ENCODE results near the gene RNU7-1. TPM values are rescaled to one million over a fixed set of nuclear protein-coding genes. Genes with fewer than 3 reads are reported as not detected.

Gene RNU7-1
- total RNA-seq, 1 donor from 2014 or later = not detected

GRCh38 chr12:6974180-6974579 lies 30.6 kb downstream of the RNU7-1 start:
- Histone ChIP-seq H3K36me3 (peaks cover 44 to 55% of the 10 kb centered on the region in 2 donors), H3K4me1 (peaks cover 0 to 17% of the 10 kb centered on the region in 2 donors), H3K27ac (no peak overlapping the region), H3K9me3 (no peaks in the 10 kb centered on the region), H3K27me3 (no peaks in the 10 kb centered on the region), H3K4me3 (no peak overlapping the region)
- intact Hi-C loops (cut with DNase I) = no loop called here
- DNase-seq (ENCODE audit: low spot score in 2 of 2) = no peak
- TF ChIP-seq CTCF (IDR thresholded peaks at IDR 0.05) = no peak

- H3K4me1 ChIP-seq = peaks cover 0 to 7% of the 10 kb centered on the region in 2 donors
- H3K27me3 ChIP-seq = no peaks in the 10 kb centered on the region
- DNase-seq (ENCODE audit: low spot score in 2 of 2) = no peak
- no peak overlapping the region for H3K4me3 ChIP-seq
- no peaks in the 10 kb centered on the region for H3K9me3 ChIP-seq
- peaks cover 54 to 60% of the 10 kb centered on the region in 2 donors for H3K36me3 ChIP-seq
- H3K27ac ChIP-seq = no peak overlapping the region
- TF ChIP-seq CTCF (IDR thresholded peaks at IDR 0.05) = no peak
- intact Hi-C loops (cut with DNase I) = no loop called here
These were observed 31.8 kb downstream of the RNU7-1 start for GRCh38 chr12:6975297-6976032.

GRCh38 chr12:6977653-6978052 lies 34.0 kb downstream of the RNU7-1 start:
- no peak for DNase-seq (ENCODE audit: low spot score in 2 of 2)
- Histone ChIP-seq H3K4me3 (no peak overlapping the region), H3K9me3 (no peaks in the 10 kb centered on the region), H3K4me1 (no peaks in the 10 kb centered on the region), H3K36me3 (peaks cover 74 to 82% of the 10 kb centered on the region in 2 donors), H3K27ac (no peak overlapping the region), H3K27me3 (no peaks in the 10 kb centered on the region)
- intact Hi-C loops (cut with DNase I) = no loop called here
- TF ChIP-seq CTCF (IDR thresholded peaks at IDR 0.05) = no peak

- Histone ChIP-seq H3K4me3 (no peak overlapping the region), H3K27me3 (no peaks in the 10 kb centered on the region), H3K36me3 (peaks cover 74 to 87% of the 10 kb centered on the region in 2 donors), H3K27ac (no peak overlapping the region), H3K4me1 (no peaks in the 10 kb centered on the region), H3K9me3 (no peaks in the 10 kb centered on the region)
- intact Hi-C loops (cut with DNase I) = no loop called here
- no peak for TF ChIP-seq CTCF (IDR thresholded peaks at IDR 0.05)
- DNase-seq (ENCODE audit: low spot score in 2 of 2) = no peak
These were observed 34.6 kb downstream of the RNU7-1 start for GRCh38 chr12:6978188-6978587.

GRCh38 chr12:6978611-6979011 lies 35.0 kb downstream of the RNU7-1 start:
- intact Hi-C loops (cut with DNase I) = no loop called here
- peaks cover 74 to 92% of the 10 kb centered on the region in 2 donors for H3K36me3 ChIP-seq

More at GRCh38 chr12:6978611-6979011, 35.0 kb downstream of the RNU7-1 start:
- Histone ChIP-seq H3K4me3 (no peak overlapping the region), H3K4me1 (no peaks in the 10 kb centered on the region), H3K27me3 (no peaks in the 10 kb centered on the region), H3K9me3 (no peaks in the 10 kb centered on the region), H3K27ac (no peak overlapping the region)
- DNase-seq (ENCODE audit: low spot score in 2 of 2) = no peak
- no peak for TF ChIP-seq CTCF (IDR thresholded peaks at IDR 0.05)
